Lower leg skin (tissue), 3 donors: ENCODE results near the gene APOBEC4.

Experiments used
- POLR2A ChIP-seq, 2 donors: fragments of 450-650 bp; IDR thresholded peaks; one replicate each; pipeline ENCODE4 v1.6.1; 2016 to 2017; ENCODE audit warnings: antibody characterized with exemption in 2 of 2, mild to moderate bottlenecking in 1 of 2, moderate library complexity in 1 of 2
- TF ChIP-seq, protein P1 (sequence below), 3 donors: fragments of 450-650 bp; IDR thresholded peaks; one replicate each; pipeline ENCODE4 v1.5.1; 2016; ENCODE audit warnings: antibody characterized with exemption in 3 of 3, mild to moderate bottlenecking in 3 of 3, moderate library complexity in 2 of 3

DNA sequence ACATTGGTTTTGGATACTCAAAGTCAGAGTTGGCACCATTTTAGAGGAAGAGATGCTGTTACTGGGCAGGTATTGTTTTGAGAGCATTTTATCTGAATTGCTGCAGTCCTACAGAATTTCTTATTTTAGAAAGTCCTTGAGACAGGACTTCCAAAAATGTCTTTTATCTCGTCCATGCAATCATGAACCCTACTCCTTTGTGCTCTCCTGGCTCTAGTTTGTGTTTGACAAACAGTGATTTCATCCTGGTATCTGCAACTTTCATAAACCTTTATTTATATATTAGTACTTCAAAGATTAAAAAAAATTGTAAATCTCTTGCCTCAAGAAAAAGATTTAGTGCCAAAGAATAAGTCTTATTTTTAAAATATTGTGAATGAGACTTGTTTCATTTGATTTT is 12.9 kb downstream of the APOBEC4 start:
- TF ChIP-seq, protein P1, sequence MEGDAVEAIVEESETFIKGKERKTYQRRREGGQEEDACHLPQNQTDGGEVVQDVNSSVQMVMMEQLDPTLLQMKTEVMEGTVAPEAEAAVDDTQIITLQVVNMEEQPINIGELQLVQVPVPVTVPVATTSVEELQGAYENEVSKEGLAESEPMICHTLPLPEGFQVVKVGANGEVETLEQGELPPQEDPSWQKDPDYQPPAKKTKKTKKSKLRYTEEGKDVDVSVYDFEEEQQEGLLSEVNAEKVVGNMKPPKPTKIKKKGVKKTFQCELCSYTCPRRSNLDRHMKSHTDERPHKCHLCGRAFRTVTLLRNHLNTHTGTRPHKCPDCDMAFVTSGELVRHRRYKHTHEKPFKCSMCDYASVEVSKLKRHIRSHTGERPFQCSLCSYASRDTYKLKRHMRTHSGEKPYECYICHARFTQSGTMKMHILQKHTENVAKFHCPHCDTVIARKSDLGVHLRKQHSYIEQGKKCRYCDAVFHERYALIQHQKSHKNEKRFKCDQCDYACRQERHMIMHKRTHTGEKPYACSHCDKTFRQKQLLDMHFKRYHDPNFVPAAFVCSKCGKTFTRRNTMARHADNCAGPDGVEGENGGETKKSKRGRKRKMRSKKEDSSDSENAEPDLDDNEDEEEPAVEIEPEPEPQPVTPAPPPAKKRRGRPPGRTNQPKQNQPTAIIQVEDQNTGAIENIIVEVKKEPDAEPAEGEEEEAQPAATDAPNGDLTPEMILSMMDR (IDR thresholded peaks at IDR 0.05) = no peak
- TF ChIP-seq POLR2A (IDR thresholded peaks at IDR 0.05) = no peak
